HFF-Myc (cell line): ENCODE data around the gene F2R.

Experiments
- DNase-seq: peaks from one replicate; pipeline ENCODE4 v3.0.0-alpha.2; 2011; ENCODE audit warnings: low read depth; ENCODE audit errors: extremely low read depth
- H3K4me3 ChIP-seq: replicated peaks from 2 replicates; pipeline ENCODE4 v1.5.1; 2011; ENCODE audit warnings: low read depth, mild to moderate bottlenecking, control low read depth, low read length
- CTCF ChIP-seq: IDR thresholded peaks from 2 replicates; pipeline ENCODE4 v1.5.1; 2012; ENCODE audit warnings: mild to moderate bottlenecking, low read depth, low read length, control low read depth; ENCODE audit errors: missing control alignments

F2R gene

GRCh38 chr5:76704131-76704663 is 11.7 kb upstream of the F2R start:
- no peak for DNase-seq
- H3K4me3 ChIP-seq = no peak overlapping the region
- no peak for TF ChIP-seq CTCF

- no peak overlapping the region for H3K4me3 ChIP-seq
- DNase-seq = no peak
- TF ChIP-seq CTCF = no peak
Measured at GRCh38 chr5:76705574-76705973, 10.4 kb upstream of the F2R start.

- no peak for DNase-seq
- H3K4me3 ChIP-seq = no peak overlapping the region
Measured at GRCh38 chr5:76709762-76710161, 6.2 kb upstream of the F2R start.

GRCh38 chr5:76710991-76711390 is 4.9 kb upstream of the F2R start:
- H3K4me3 ChIP-seq = no peak overlapping the region
- no peak for TF ChIP-seq CTCF
- DNase-seq = no peak

More at GRCh38 chr5:76709762-76710161, 6.2 kb upstream of the F2R start:
- TF ChIP-seq CTCF = no peak

- no peak for DNase-seq
- H3K4me3 ChIP-seq = peak overlapping the region; percentile 98
- TF ChIP-seq CTCF = no peak
Measured at GRCh38 chr5:76714751-76715485, 1.0 kb upstream of the F2R start.

- TF ChIP-seq CTCF = no peak
- H3K4me3 ChIP-seq = peak overlapping the region; percentile 98
- DNase-seq = no peak
Measured at GRCh38 chr5:76715486-76715735, 515 bp upstream of the F2R start.
